ENCODE data around the gene CHKA. TPM values are rescaled to one million over a fixed set of nuclear protein-coding genes. Genes with fewer than 3 reads are reported as not detected.
A peak's percentile ranks its signal among the peaks of the same experiment; 100 is the strongest.

Gene CHKA
- total and polyA plus RNA-seq, 2 of the 8 experiments (the other 6 are each of a cell fraction or from before 2014, with no cell fraction given), result 61.2 to 86.6 TPM

GRCh38 chr11:68016904-68017817, 104.0 kb downstream of the CHKA start:
- H2BK5ac ChIP-seq (ENCODE audit: low read depth, low read length), result no peak overlapping the region; the same call in 1 of the 2 replicates
- H2BK15ac ChIP-seq (ENCODE audit: low read length), result 0 out of 2 replicates have a peak overlapping the region, but pooled peaks have one; percentile 46
- H3K4ac ChIP-seq (replicated peaks; ENCODE audit: insufficient read length, low read depth, low read length), result no peak overlapping the region
- H3K18ac ChIP-seq (ENCODE audit: extremely low read depth, low read length), result no peak overlapping the region
- no peak overlapping the region for H4K91ac ChIP-seq (replicated peaks; ENCODE audit: insufficient read length, low read length)
- no peak overlapping the region for H3K27ac ChIP-seq (ENCODE audit: low read depth, low read length)
- no peak for TF ChIP-seq GABPA (IDR thresholded peaks at IDR 0.05; ENCODE audit: borderline replicate concordance, insufficient read depth, low read length)
- TF ChIP-seq BRCA1 (IDR thresholded peaks at IDR 0.05; ENCODE audit: low read depth, low read length), result no peak
- no peak for TF ChIP-seq POLR2A (IDR thresholded peaks at IDR 0.05; ENCODE audit: control extremely low read depth in 1 of 2, low read depth in 2 of 2, low read length in 2 of 2)
- no peak for TF ChIP-seq SIX5 (IDR thresholded peaks at IDR 0.05; ENCODE audit: low read depth, low read length)
- no peak for TF ChIP-seq SRF (IDR thresholded peaks at IDR 0.05; ENCODE audit: low read depth, low read length)
- TF ChIP-seq TEAD4 (IDR thresholded peaks at IDR 0.05; ENCODE audit: low read depth, low read length), result no peak
- no peak for TF ChIP-seq SIRT6 (IDR thresholded peaks at IDR 0.05; ENCODE audit: low read length)
- no peak for TF ChIP-seq ASH2L (IDR thresholded peaks at IDR 0.05; ENCODE audit: low read length)
- no peak for TF ChIP-seq POU5F1 (IDR thresholded peaks at IDR 0.05; ENCODE audit: low read depth, low read length)
- TF ChIP-seq YY1 (IDR thresholded peaks at IDR 0.05; ENCODE audit: low read depth, low read length), result no peak
- TF ChIP-seq TBP (IDR thresholded peaks at IDR 0.05; ENCODE audit: low read depth, low read length), result no peak
- no peak overlapping the region for H3K56ac ChIP-seq (replicated peaks; ENCODE audit: insufficient read length, low read depth, low read length)
- H2AFZ ChIP-seq (ENCODE audit: low read length), result no peak overlapping the region
- no peak overlapping the region; the same call in 1 of the 2 replicates for H2AK5ac ChIP-seq (ENCODE audit: low read depth, low read length)
- no peak overlapping the region for H3K4me3 ChIP-seq (ENCODE audit: extremely low read depth in 1 of 4, insufficient read depth in 2 of 4, low read depth in 3 of 4, low read length in 4 of 4)
- FAIRE-seq (no peak), DNase-seq (ENCODE audit: low read depth in 1 of 2, low spot score in 2 of 2) (no peak)
- ChIA-PET POLR2A (ENCODE audit: partially characterized antibody) (no interaction called here), CTCF (ENCODE audit: partially characterized antibody) (no interaction called here)
- H3K36me3 ChIP-seq (ENCODE audit: control insufficient read depth in 2 of 4, insufficient read depth in 4 of 4, low read length in 3 of 4), result no peaks in the 10 kb centered on the region
- H3K27me3 ChIP-seq (replicated peaks in 1 of 4; ENCODE audit: control insufficient read depth in 3 of 4, extremely low read depth in 1 of 4, insufficient read depth in 3 of 4, low read length in 3 of 4), result no peaks in the 10 kb centered on the region
- H3K79me1 ChIP-seq (ENCODE audit: low read depth, low read length), result no peaks in the 10 kb centered on the region
- peaks cover 0 to 12% (median 4%) of the 10 kb centered on the region in 4 experiments; a peak in 4 of 7 replicates for H3K4me1 ChIP-seq (replicated peaks in 1 of 4; ENCODE audit: control insufficient read depth in 3 of 4, insufficient read depth in 4 of 4, low read length in 3 of 4)
- no peak overlapping the region for H3K4me2 ChIP-seq (ENCODE audit: insufficient read depth in 1 of 2, low read depth in 2 of 2, low read length in 2 of 2)
- H3K14ac ChIP-seq (ENCODE audit: insufficient read length), result no peak overlapping the region
- whole genome bisulfite sequencing, 2 experiments (ENCODE audit: extremely low coverage in 1 of 2, insufficient coverage in 1 of 2, insufficient read length in 1 of 2, insufficient replicate concordance in 2 of 2, low coverage in 1 of 2, low lambda C conversion rate in 2 of 2, missing lambda C conversion rate in 1 of 2), result 85% methylated on average over 14 of the region's 16 CpGs; no CpG with 5 or more reads in 1 of the 2 experiments
- H4K20me1 ChIP-seq (replicated peaks in 1 of 2; ENCODE audit: control insufficient read depth in 1 of 2, insufficient read depth in 2 of 2, low read length in 2 of 2), result no peaks in the 10 kb centered on the region
- H3K9me3 ChIP-seq (ENCODE audit: insufficient read depth in 2 of 2, low read depth in 1 of 2, low read length in 1 of 2), result no peaks in the 10 kb centered on the region
- H3K9ac ChIP-seq (replicated peaks in 1 of 4; ENCODE audit: extremely low read depth in 1 of 4, low read depth in 3 of 4, low read length in 3 of 4), result no peak overlapping the region
- no peak overlapping the region for H4K5ac ChIP-seq (ENCODE audit: insufficient read length, low read depth, low read length)
- no peak overlapping the region for H2BK120ac ChIP-seq (replicated peaks; ENCODE audit: low read depth, low read length)
- H2BK12ac ChIP-seq (ENCODE audit: low read depth, low read length), result 0 out of 2 replicates have a peak overlapping the region, but pooled peaks have one; percentile 27
- no peak overlapping the region for H3K23ac ChIP-seq (ENCODE audit: insufficient read length)
- no peak overlapping the region for H2BK20ac ChIP-seq (ENCODE audit: low read length)
- no peaks in the 10 kb centered on the region for H3K79me2 ChIP-seq (ENCODE audit: control insufficient read depth in 1 of 2, insufficient read depth in 2 of 2, low read length in 2 of 2)
- peak overlapping the region; percentile 62; the same call in 1 of the 2 replicates for H4K8ac ChIP-seq (ENCODE audit: extremely low read depth, insufficient read depth, low read length)
- no peaks in the 10 kb centered on the region for H3K23me2 ChIP-seq (ENCODE audit: low read depth, low read length)

Data from H1 (cell line).